K562 (cell line): ENCODE data around the gene CHSY1. TPM values are rescaled to one million over a fixed set of nuclear protein-coding genes. Genes with fewer than 3 reads are reported as not detected.

Experiments
- BACH1 ChIP-seq: fragments of 200-800 bp; sonication (Bioruptor generic); IDR thresholded peaks from 2 replicates; pipeline ENCODE4 v1.6.1; 2016; ENCODE audit warnings: missing genetic modification characterization, missing compliant biosample characterization
- BRCA1 ChIP-seq, 2 experiments: fragments of 450-650 bp in 1 of 2; sonication (generic) in 1 of 2; formaldehyde crosslinking in 1 of 2; IDR thresholded peaks; 2 replicates each; pipeline versions ENCODE4 v1.5.0 to v1.6.1; 2017 to 2020; ENCODE audit warnings: mild to moderate bottlenecking in 1 of 2, missing genetic modification reagents in 1 of 2
- CBX1 ChIP-seq: sonication (generic); IDR thresholded peaks from 2 replicates; pipeline ENCODE4 v1.6.1; 2016; ENCODE audit warnings: antibody characterized with exemption, low read depth, mild to moderate bottlenecking
- CTCFL ChIP-seq: IDR thresholded peaks from 2 replicates; pipeline ENCODE4 v1.6.1; 2011; ENCODE audit warnings: borderline replicate concordance, low read depth, mild to moderate bottlenecking, moderate library complexity, low read length; ENCODE audit not compliant: insufficient read depth, poor library complexity, severe bottlenecking
- FOSL1 ChIP-seq: fragments of 200-800 bp; sonication (Bioruptor generic); conservative IDR thresholded peaks from 2 replicates; pipeline ENCODE4 v1.6.1; 2016; ENCODE audit warnings: missing genetic modification characterization, missing compliant biosample characterization
- FOXM1 ChIP-seq, 2 experiments: fragments of 450-650 bp in 1 of 2; sonication (generic) in 1 of 2; formaldehyde crosslinking in 1 of 2; IDR thresholded peaks; 2 replicates each; pipeline versions ENCODE4 v1.6.1 to v1.9.0; 2017 to 2022; ENCODE audit warnings: low read depth in 2 of 2, mild to moderate bottlenecking in 2 of 2, missing genetic modification reagents in 1 of 2, moderate library complexity in 1 of 2
- KDM1A ChIP-seq, 2 experiments: fragments of 450-650 bp; IDR thresholded peaks; 2 replicates each; pipeline ENCODE4 v1.6.1; 2016; ENCODE audit warnings: mild to moderate bottlenecking in 2 of 2
- LCOR ChIP-seq: sonication (generic); formaldehyde crosslinking; IDR thresholded peaks from 2 replicates; pipeline ENCODE4 v1.8.0; 2022; ENCODE audit warnings: mild to moderate bottlenecking, missing genetic modification reagents
- LEF1 ChIP-seq: fragments of 450-650 bp; IDR thresholded peaks from 2 replicates; pipeline ENCODE4 v1.6.1; 2016; ENCODE audit warnings: mild to moderate bottlenecking
- MCM7 ChIP-seq, 2 experiments: fragments of 450-650 bp; IDR thresholded peaks; 2 replicates each; pipeline ENCODE4 v1.6.1; 2016 to 2018
- ZC3H4 ChIP-seq: sonication (generic); formaldehyde crosslinking; IDR thresholded peaks from 2 replicates; pipeline ENCODE4 v1.9.0; 2021; ENCODE audit warnings: missing genetic modification reagents, borderline replicate concordance
- ZNF398 ChIP-seq: fragments of 250-450 bp; sonication (Bioruptor Pico); IDR thresholded peaks from 2 replicates; pipeline ENCODE4 v1.8.0; 2021; ENCODE audit warnings: moderate library complexity, mild to moderate bottlenecking, inconsistent platforms
- ZNF407 ChIP-seq: fragments of 450-650 bp; IDR thresholded peaks from 2 replicates; pipeline ENCODE4 v1.6.1; 2016; ENCODE audit warnings: low read depth
- polyA plus RNA-seq, 8 experiments: library from polyadenylated mRNA; depleted of rRNA in 4 of 8; stranded (reverse) in 5 of 8; unstranded in 3 of 8; fragments of >200 nt; fragmentation: Nextera tagmentation in 2 of 8; fragmentation: Illumina TruSeq in 1 of 8; extraction: Ambion mirVana in 2 of 8; extraction: Trizol in 1 of 8; gene quantifications; 2 replicates each; pipeline versions ENCODE4 v1.2.1 to v1.2.3, GENCODE V29; 2011 to 2014; ENCODE audit warnings: inconsistent platforms in 1 of 8, missing spikeins in 1 of 8
- total RNA-seq, 7 experiments: library from RNA; depleted of rRNA in 6 of 7; stranded (reverse); fragments of >200 nt in 6 of 7; fragmentation: Illumina TruSeq in 2 of 7; extraction: Trizol in 2 of 7; gene quantifications; 2 replicates each; pipeline versions ENCODE4 v1.2.1 to v1.2.3, GENCODE V29; 2011 to 2021; ENCODE audit warnings: low replicate concordance in 1 of 7
- TF ChIP-seq, protein P1 (sequence below): fragments of 450-650 bp; IDR thresholded peaks from 2 replicates; pipeline ENCODE4 v1.6.1; 2016; ENCODE audit warnings: low read depth, mild to moderate bottlenecking, moderate library complexity

The CHSY1 gene
- total and polyA plus RNA-seq, 9 of the 15 experiments (the other 6 are each of a cell fraction or from before 2014, with no cell fraction given): 7.0 to 16.4 (median 13.4) TPM

DNA sequence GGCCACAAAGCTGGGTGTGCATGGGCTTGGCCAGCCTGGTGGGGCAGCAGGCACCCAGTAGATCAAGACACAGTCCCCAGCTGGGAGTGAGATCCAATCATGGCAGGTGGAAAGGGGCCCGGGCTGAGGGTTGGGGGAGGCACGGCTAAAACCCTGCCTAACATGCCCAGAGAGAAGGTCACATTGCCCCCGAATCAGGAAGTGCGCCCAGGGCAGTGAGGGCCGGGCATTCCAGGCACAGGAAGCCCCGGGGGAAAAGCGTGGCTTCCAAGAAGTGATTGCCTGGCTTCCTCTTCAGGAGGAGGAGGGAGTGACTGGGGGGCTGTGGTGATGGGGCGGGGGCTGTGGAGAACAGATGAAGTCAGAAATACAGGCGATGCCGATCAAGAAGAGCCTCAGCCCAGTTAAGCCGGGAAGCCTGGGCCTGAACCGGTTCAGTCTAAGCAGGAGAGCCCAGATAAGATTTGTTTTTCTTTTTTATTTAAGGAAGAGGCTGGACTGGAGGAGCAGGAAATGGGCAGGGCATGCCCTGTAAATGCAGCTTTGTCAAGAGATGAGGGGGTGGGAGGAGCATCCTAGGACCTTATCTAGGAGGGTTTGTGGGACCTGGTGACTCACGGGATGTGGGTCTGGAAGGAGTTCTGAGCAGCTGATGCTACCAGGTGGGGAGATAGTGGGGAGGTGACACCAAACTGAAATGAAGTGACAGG, 83.9 kb downstream of the CHSY1 start (continued):
- TF ChIP-seq ZNF407 (no peak), CBX1 (peak; percentile 58; the same call in 1 of the 2 replicates), LCOR (CRISPR knock-in tag) (peak; percentile 95; the same call in 1 of the 2 replicates), FOSL1 (peak; percentile 98), BACH1 (peak; percentile 33; the same call in 1 of the 2 replicates), FOXM1 (IDR thresholded peaks at IDR 0.05; ENCODE audit: low read depth) (peak; percentile 45; the same call in 1 of the 2 replicates), FOXM1 (CRISPR knock-in tag; IDR thresholded peaks at IDR 0.05; ENCODE audit: low read depth) (no peak), ZNF398 (CRISPR knock-in tag) (no peak), ZC3H4 (CRISPR knock-in tag) (no peak), MCM7 (IDR thresholded peaks at IDR 0.05) (no peak), KDM1A (IDR thresholded peaks at IDR 0.05) (peak; percentile 86 to 92), BRCA1 (IDR thresholded peaks at IDR 0.05) (no peak), BRCA1 (CRISPR knock-in tag; IDR thresholded peaks at IDR 0.05) (no peak), LEF1 (peak; percentile 82), CTCFL (no peak)
- TF ChIP-seq, protein P1, sequence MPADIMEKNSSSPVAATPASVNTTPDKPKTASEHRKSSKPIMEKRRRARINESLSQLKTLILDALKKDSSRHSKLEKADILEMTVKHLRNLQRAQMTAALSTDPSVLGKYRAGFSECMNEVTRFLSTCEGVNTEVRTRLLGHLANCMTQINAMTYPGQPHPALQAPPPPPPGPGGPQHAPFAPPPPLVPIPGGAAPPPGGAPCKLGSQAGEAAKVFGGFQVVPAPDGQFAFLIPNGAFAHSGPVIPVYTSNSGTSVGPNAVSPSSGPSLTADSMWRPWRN: peak; percentile 24
